ENCODE data around the gene UNC119B. TPM values are rescaled to one million over a fixed set of nuclear protein-coding genes. Genes with fewer than 3 reads are reported as not detected.

Gene UNC119B
- total RNA-seq, 2 experiments from 2014 or later = 17.2 to 27.4 TPM

- H3K27ac ChIP-seq (ENCODE audit: low read depth, low read length, poor library complexity, severe bottlenecking) = peak overlapping the region; percentile 66
Observed at GRCh38 chr12:120678572-120678971, 31.7 kb upstream of the UNC119B start.

DNA sequence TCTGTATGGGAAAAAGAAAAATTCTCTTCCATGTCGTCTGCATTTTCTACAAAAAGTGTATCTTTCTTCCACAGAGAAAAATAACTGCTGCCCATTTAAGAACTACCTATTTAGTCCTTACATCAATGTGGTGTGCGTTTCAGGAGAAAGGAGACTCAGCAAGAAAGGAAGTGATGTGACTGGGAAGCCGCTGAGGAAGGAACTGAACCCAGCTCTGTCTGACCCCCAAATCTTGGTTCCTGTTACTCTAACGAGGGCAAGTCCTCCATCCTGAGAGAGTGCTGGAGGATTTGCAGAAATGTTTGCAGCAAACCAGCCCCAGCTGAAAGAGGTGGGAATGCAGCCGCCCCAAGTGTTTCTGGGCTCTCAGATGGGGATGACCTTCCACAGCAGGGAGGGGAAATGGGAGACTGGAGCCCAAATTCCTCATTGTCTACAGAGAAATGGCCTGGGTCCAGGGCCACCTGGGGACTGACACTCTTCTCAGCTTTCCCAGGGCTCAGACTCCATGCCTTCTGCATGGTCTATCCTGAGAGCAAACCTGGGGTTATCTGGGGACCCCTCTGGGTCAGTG is 30.0 kb upstream of the UNC119B start:
- DNase-seq (ENCODE audit: low spot score) = peak; percentile 26
- Histone ChIP-seq H4K20me1 (ENCODE audit: insufficient read depth, low read length) (no peaks in the 10 kb centered on the region), H3K4me2 (ENCODE audit: low read length) (peak overlapping the region; percentile 42), H3K36me3 (ENCODE audit: insufficient read depth, low read length) (no peaks in the 10 kb centered on the region), H3K9me3 (ENCODE audit: low read length) (no peaks in the 10 kb centered on the region; the same call in 1 of the 2 replicates), H3K9me2 (ENCODE audit: insufficient read depth, low read length) (no peaks in the 10 kb centered on the region), H2AFZ (ENCODE audit: low read length) (peak overlapping the region; percentile 91), H3K79me2 (ENCODE audit: insufficient read depth, low read depth, low read length) (no peaks in the 10 kb centered on the region), H3K4me3 (ENCODE audit: low read depth, low read length, poor library complexity, severe bottlenecking) (no peak overlapping the region), H3K27ac (ENCODE audit: low read depth, low read length, poor library complexity, severe bottlenecking) (peak overlapping the region; percentile 21), H3K4me1 (ENCODE audit: insufficient read depth, low read length, poor library complexity, severe bottlenecking) (peaks cover 61% of the 10 kb centered on the region)
- ChIA-PET POLR2A (interaction anchor here (1.0 kb wide), 1 partner anchor 10 kb away, joined by 3 read pairs; no protein-coding TSS in a partner anchor), CTCF (ENCODE audit: unreplicated experiment) (interaction anchor here (0.6 to 1.5 kb wide), 2 partner anchors 14 to 211 kb away, joined by 3 read pairs; partner anchors contain the start of gene SRSF9)
- intact Hi-C loops (cut with micrococcal nuclease; ENCODE audit: unreplicated experiment) = no loop called here
- BruUV-seq (replicated peaks) = no TSS peak
- TF ChIP-seq EZH2phosphoT487 (IDR thresholded peaks at IDR 0.05; ENCODE audit: borderline replicate concordance, low read depth, low read length) (no peak), CTCF (conservative IDR thresholded peaks at IDR 0.05; ENCODE audit: low read length) (no peak)

More at GRCh38 chr12:120678572-120678971, 31.7 kb upstream of the UNC119B start:
- Histone ChIP-seq H3K79me2 (ENCODE audit: insufficient read depth, low read depth, low read length) (no peaks in the 10 kb centered on the region), H4K20me1 (ENCODE audit: insufficient read depth, low read length) (no peaks in the 10 kb centered on the region), H3K9me2 (ENCODE audit: insufficient read depth, low read length) (no peaks in the 10 kb centered on the region), H3K9me3 (ENCODE audit: low read length) (no peaks in the 10 kb centered on the region), H3K4me2 (ENCODE audit: low read length) (peak overlapping the region; percentile 56), H2AFZ (ENCODE audit: low read length) (peak overlapping the region; percentile 45; the same call in 1 of the 2 replicates), H3K36me3 (ENCODE audit: insufficient read depth, low read length) (no peaks in the 10 kb centered on the region), H3K4me3 (ENCODE audit: low read depth, low read length, poor library complexity, severe bottlenecking) (no peak overlapping the region), H3K4me1 (ENCODE audit: insufficient read depth, low read length, poor library complexity, severe bottlenecking) (peaks cover 62% of the 10 kb centered on the region)
- ChIA-PET POLR2A (interaction anchor here (0.7 to 1.5 kb wide), 4 partner anchors 9 to 691 kb away, joined by 3 to 11 read pairs (median 6); no protein-coding TSS in a partner anchor), CTCF (ENCODE audit: unreplicated experiment) (interaction anchor here (0.8 to 1.5 kb wide), 2 partner anchors 13 to 29 kb away, joined by 3 to 4 read pairs; no protein-coding TSS in a partner anchor)
- BruUV-seq (replicated peaks) = no TSS peak
- TF ChIP-seq EZH2phosphoT487 (IDR thresholded peaks at IDR 0.05; ENCODE audit: borderline replicate concordance, low read depth, low read length) (no peak), CTCF (conservative IDR thresholded peaks at IDR 0.05; ENCODE audit: low read length) (no peak)
- no peak for DNase-seq (ENCODE audit: low spot score)
- intact Hi-C loops (cut with micrococcal nuclease; ENCODE audit: unreplicated experiment) = no loop called here

GRCh38 chr12:120684523-120684932 is 25.7 kb upstream of the UNC119B start:
- peaks cover 58% of the 10 kb centered on the region for H3K4me1 ChIP-seq (ENCODE audit: insufficient read depth, low read length, poor library complexity, severe bottlenecking)
- peak overlapping the region; percentile 64 for H3K4me2 ChIP-seq (ENCODE audit: low read length)
- TF ChIP-seq EZH2phosphoT487 (IDR thresholded peaks at IDR 0.05; ENCODE audit: borderline replicate concordance, low read depth, low read length) (no peak), CTCF (conservative IDR thresholded peaks at IDR 0.05; ENCODE audit: low read length) (no peak)
- peak overlapping the region; percentile 82 for H2AFZ ChIP-seq (ENCODE audit: low read length)
- CTCF ChIA-PET (ENCODE audit: unreplicated experiment) = interaction anchor here (0.9 kb wide), 2 partner anchors 15 to 18 kb away, joined by 3 read pairs; no protein-coding TSS in a partner anchor
- H3K9me2 ChIP-seq (ENCODE audit: insufficient read depth, low read length) = no peaks in the 10 kb centered on the region
- no TSS peak for BruUV-seq (replicated peaks)
- peak overlapping the region; percentile 12 for H3K4me3 ChIP-seq (ENCODE audit: low read depth, low read length, poor library complexity, severe bottlenecking)
- H3K36me3 ChIP-seq (ENCODE audit: insufficient read depth, low read length) = no peaks in the 10 kb centered on the region; the same call in 1 of the 2 replicates
- H3K79me2 ChIP-seq (ENCODE audit: insufficient read depth, low read depth, low read length) = peaks cover 25% of the 10 kb centered on the region
- peak overlapping the region; percentile 94 for H3K27ac ChIP-seq (ENCODE audit: low read depth, low read length, poor library complexity, severe bottlenecking)
- intact Hi-C loops (cut with micrococcal nuclease; ENCODE audit: unreplicated experiment) = no loop called here
- POLR2A ChIA-PET = interaction anchor here (1.3 to 1.4 kb wide), 2 partner anchors 9 to 11 kb away, joined by 3 to 8 read pairs; no protein-coding TSS in a partner anchor
- H4K20me1 ChIP-seq (ENCODE audit: insufficient read depth, low read length) = peaks cover 16% of the 10 kb centered on the region
- no peaks in the 10 kb centered on the region; the same call in 1 of the 2 replicates for H3K9me3 ChIP-seq (ENCODE audit: low read length)
- no peak for DNase-seq (ENCODE audit: low spot score)

Data from OCI-LY7 (cell line).